HFF-Myc (cell line): ENCODE data around the gene KRTAP27-1.

Experiments used
- DNase-seq: peaks from one replicate; pipeline ENCODE4 v3.0.0-alpha.2; 2011; ENCODE audit warnings: low read depth; ENCODE audit errors: extremely low read depth
- H3K4me3 ChIP-seq: replicated peaks from 2 replicates; pipeline ENCODE4 v1.5.1; 2011; ENCODE audit warnings: low read depth, mild to moderate bottlenecking, control low read depth, low read length
- CTCF ChIP-seq: IDR thresholded peaks from 2 replicates; pipeline ENCODE4 v1.5.1; 2012; ENCODE audit warnings: mild to moderate bottlenecking, low read depth, low read length, control low read depth; ENCODE audit errors: missing control alignments

Gene KRTAP27-1

GRCh38 chr21:30349572-30349971 lies 12.1 kb upstream of the KRTAP27-1 start:
- H3K4me3 ChIP-seq, result no peak overlapping the region
- TF ChIP-seq CTCF, result no peak
- DNase-seq, result no peak

- no peak for DNase-seq
- no peak for TF ChIP-seq CTCF
- no peak within 1 kb of the TSS for H3K4me3 ChIP-seq
Measured at GRCh38 chr21:30348506-30348905, 11.0 kb upstream of the KRTAP27-1 start, which contains the start of gene KRTAP23-1. Gene KRTAP23-1, minus strand, starts transcription at chr21:30348606. Its CDS starts 0 bp downstream, at chr21:30348606.

GRCh38 chr21:30345014-30345413 lies 7.5 kb upstream of the KRTAP27-1 start:
- H3K4me3 ChIP-seq, result no peak overlapping the region
- TF ChIP-seq CTCF, result no peak
- DNase-seq, result no peak

GRCh38 chr21:30340714-30341573 lies 3.5 kb upstream of the KRTAP27-1 start:
- TF ChIP-seq CTCF, result peak; percentile 60
- no peak overlapping the region for H3K4me3 ChIP-seq
- no peak for DNase-seq

- H3K4me3 ChIP-seq, result no peak overlapping the region
- DNase-seq, result no peak
- no peak for TF ChIP-seq CTCF
Measured at GRCh38 chr21:30338717-30339116, 1.2 kb upstream of the KRTAP27-1 start.

- H3K4me3 ChIP-seq, result no peak overlapping the region
- no peak for TF ChIP-seq CTCF
- DNase-seq, result no peak
Measured at GRCh38 chr21:30337772-30338171, 278 bp upstream of the KRTAP27-1 start.
